GM18507 (cell line): ENCODE measurements around the gene TMEM204.
A peak's percentile ranks its signal among the peaks of the same experiment; 100 is the strongest.

Experiments
- DNase-seq: peaks from one replicate; pipeline ENCODE4 v3.0.0; 2011; ENCODE audit warnings: low read depth; ENCODE audit not compliant: insufficient read length; ENCODE audit errors: extremely low spot score
- FAIRE-seq: peaks from 2 replicates; lab custom pipeline; 2011; peaks lifted over from hg19 to GRCh38; lab: Jason Lieb, UNC

TMEM204 gene

GRCh38 chr16:1535391-1536291 is 2.2 kb downstream of the TMEM204 start:
- no peak for FAIRE-seq
- no peak for DNase-seq

- no peak for DNase-seq
- FAIRE-seq, result no peak
Measured at GRCh38 chr16:1536601-1537000, 3.1 kb downstream of the TMEM204 start.

GRCh38 chr16:1537138-1537577 is 3.7 kb downstream of the TMEM204 start:
- FAIRE-seq, result no peak
- DNase-seq, result no peak

- DNase-seq (no peak), FAIRE-seq (no peak)
Measured at GRCh38 chr16:1537763-1538289, 4.4 kb downstream of the TMEM204 start.

GRCh38 chr16:1538804-1539520 is 5.5 kb downstream of the TMEM204 start:
- no peak for DNase-seq
- FAIRE-seq, result no peak

- FAIRE-seq, result no peak
- no peak for DNase-seq
Measured at GRCh38 chr16:1539720-1540555, 6.5 kb downstream of the TMEM204 start.

- DNase-seq (no peak), FAIRE-seq (no peak)
Measured at GRCh38 chr16:1540556-1540855, 7.0 kb downstream of the TMEM204 start.

GRCh38 chr16:1541293-1542165 is 8.1 kb downstream of the TMEM204 start:
- FAIRE-seq, result no peak
- no peak for DNase-seq

GRCh38 chr16:1542166-1542500 is 8.7 kb downstream of the TMEM204 start:
- FAIRE-seq (no peak), DNase-seq (no peak)

GRCh38 chr16:1542533-1542932 is 9.1 kb downstream of the TMEM204 start:
- no peak for FAIRE-seq

GRCh38 chr16:1543085-1543896 is 9.8 kb downstream of the TMEM204 start:
- FAIRE-seq (peak; percentile 57), DNase-seq (peak; percentile 32)

More at GRCh38 chr16:1542533-1542932, 9.1 kb downstream of the TMEM204 start:
- DNase-seq, result no peak

GRCh38 chr16:1545044-1546040 is 11.9 kb downstream of the TMEM204 start:
- no peak for FAIRE-seq
- DNase-seq, result no peak

GRCh38 chr16:1546430-1546829 is 13.0 kb downstream of the TMEM204 start:
- no peak for FAIRE-seq
- DNase-seq, result no peak

GRCh38 chr16:1548233-1548632 is 14.8 kb downstream of the TMEM204 start:
- FAIRE-seq (no peak), DNase-seq (no peak)

- DNase-seq, result no peak
- FAIRE-seq, result no peak
Measured at GRCh38 chr16:1548727-1549126, 15.3 kb downstream of the TMEM204 start.

GRCh38 chr16:1550069-1550468 is 16.6 kb downstream of the TMEM204 start:
- DNase-seq (no peak), FAIRE-seq (no peak)

GRCh38 chr16:1550696-1551095 is 17.2 kb downstream of the TMEM204 start:
- no peak for DNase-seq
- no peak for FAIRE-seq
